GM21367 (cell line): Measurements from ENCODE around the gene PRR32.
"Not testable (repeated sequence)": the region's sequence is repeated elsewhere in the genome, so short reads cannot be mapped to it uniquely, and the experiment has no call there.

Experiments
- ATAC-seq: cut with Tn5 transposase; IDR thresholded peaks from one replicate; pipeline ENCODE4 v1.9.1; 2021; ENCODE audit not compliant: unreplicated experiment

PRR32 gene

GRCh38 chrX:126819429-126819828 lies at the start of gene PRR32:
PRR32 (plus strand) TSS chrX:126819729; CDS start chrX:126819844, 115 bp downstream.
- no peak for ATAC-seq

DNA sequence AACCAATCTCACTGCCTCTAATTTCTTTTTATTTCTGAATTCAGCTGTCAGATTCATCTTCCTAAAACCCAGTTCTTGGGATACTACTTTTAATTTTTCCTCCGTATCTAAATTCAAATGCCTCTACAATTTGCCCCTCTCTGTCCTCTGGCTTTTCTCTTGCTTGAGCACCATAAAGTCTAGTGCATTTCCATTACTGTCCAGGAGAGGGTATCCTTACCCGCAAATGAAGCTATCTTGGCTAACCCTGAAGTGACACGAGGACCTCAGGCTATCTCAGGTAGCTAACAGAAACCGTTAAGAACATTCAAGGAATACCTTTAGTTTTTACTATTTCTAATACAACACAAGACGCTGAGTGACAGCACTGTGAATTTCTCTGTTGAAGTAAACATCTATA lies 49.4 kb upstream of the PRR32 start:
- ATAC-seq = no peak

- no peak for ATAC-seq
Measured at GRCh38 chrX:126785539-126785938, 34.0 kb upstream of the PRR32 start.

DNA sequence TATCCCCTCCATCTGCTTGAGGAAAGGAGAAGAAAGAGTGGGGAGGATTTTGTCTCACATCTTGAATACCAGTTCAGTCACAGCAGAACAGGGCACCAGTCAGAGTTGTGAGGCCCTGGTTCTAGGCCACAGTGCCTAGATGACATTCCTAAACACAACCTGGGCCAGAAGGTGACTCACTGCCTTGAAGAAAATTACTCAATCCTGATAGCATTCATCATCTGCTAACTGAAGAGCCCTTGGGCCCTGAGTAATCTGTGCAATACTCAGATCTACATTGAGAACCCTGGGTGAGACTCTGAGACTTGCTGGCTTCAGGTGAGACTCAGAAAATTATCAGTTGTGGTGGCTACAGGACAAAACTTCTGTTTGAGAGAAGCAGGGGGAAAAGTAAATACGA lies 20.5 kb upstream of the PRR32 start:
- no peak for ATAC-seq

- not testable (repeated sequence) for ATAC-seq
Measured at GRCh38 chrX:126806784-126807183, 12.7 kb upstream of the PRR32 start.

DNA sequence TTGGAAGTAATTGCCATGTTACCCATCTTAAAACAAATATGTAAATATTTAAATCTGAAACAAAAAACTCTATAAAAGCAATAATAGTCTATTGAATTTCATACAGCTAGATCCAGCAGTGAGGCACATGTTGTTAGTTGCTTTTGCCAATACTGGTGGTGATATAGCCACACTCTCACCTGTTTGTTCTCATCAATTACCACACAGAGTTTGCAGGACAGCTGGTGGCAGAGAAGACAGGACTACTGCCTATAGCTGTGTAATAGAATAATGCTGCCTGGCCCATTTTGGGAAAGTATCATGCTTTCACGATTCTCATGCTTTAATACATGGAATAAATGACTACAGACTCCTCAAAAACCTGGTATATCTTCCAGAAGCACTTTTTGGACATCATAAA lies 3.7 kb upstream of the PRR32 start:
- no peak for ATAC-seq

GRCh38 chrX:126820700-126821420 lies 1.3 kb downstream of the PRR32 start:
- ATAC-seq = no peak

GRCh38 chrX:126824338-126825007 lies 4.9 kb downstream of the PRR32 start:
- no peak for ATAC-seq

DNA sequence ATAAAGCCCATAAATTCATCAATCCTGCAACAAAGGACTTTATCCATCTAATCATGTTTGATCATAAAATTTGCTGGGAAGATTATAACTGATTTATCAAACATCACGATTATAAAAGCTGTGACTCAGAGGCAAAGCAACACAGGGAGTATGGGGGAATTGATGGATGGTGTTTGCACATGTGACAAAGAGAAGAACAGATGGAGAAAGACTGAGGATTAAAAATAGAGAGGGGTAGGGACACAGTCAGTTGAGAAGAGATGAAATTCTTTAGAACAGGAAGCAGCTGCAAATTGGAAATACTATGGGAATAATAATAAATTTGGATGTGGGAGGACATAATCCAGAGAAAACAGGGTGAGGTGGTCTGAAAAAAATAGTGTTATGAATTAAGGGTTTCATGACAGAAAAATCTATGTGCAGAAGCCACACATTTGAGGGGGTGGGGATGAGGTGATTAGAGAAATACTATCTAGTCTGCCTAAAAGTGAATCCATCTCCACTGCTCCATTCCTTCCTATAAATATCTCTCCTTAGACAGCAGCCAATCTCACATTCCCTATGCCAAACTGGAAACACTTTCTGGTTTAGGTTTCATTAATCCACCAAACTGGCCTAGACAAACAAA lies 6.2 kb downstream of the PRR32 start:
- no peak for ATAC-seq

- no peak for ATAC-seq
Measured at GRCh38 chrX:126836186-126836585, 16.7 kb downstream of the PRR32 start.

DNA sequence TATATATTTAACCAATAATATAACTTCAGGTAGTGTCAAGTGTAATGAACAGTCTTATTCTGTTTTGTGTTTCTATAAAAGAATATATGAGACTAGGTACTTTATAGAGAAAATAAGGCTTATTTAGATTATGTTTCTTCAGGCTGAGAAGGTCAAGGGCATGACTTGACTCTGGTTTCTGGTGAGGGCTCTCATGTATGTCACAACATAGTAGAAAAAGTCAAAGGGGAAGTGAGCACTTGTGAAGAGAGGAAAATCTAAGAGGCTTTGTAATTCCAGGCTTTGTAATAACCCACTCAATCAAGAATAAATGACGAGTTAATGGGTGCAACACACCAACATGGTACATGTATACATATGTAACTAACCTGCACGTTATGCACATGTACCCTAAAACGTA lies 27.6 kb downstream of the PRR32 start:
- ATAC-seq = no peak

DNA sequence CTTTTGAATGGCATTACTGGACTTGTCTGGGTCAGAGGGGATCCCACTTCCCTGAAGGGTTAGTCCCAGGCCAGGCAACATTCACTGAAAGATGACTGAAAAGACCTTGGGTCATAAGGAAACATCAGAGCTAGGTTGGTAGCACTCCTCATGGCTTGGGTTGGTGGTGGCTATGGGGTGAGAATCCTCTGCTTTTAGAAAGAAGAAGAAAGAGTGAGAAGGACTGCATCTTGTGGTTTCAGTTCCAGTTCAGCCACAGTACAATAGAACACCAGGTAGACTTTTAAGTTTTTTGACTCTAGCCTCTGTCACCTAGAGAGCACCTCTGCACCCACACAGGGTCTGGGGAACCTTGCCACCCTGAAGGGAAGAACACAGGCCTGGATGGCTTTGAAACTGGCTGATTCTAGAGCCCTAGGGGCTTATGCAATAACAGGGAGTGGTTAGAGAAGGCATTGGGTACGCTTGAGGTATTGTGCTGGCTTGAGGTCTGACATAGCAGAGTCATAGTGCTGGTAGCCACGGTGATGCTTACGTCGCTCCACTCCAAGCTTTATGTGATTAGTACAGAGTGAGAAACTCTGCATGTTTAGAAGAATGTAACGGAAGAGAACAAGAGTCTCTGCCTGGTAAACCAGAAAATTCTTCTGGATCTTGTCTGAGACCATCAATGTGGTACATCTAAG lies 36.5 kb downstream of the PRR32 start:
- no peak for ATAC-seq
